Uterus (tissue), 2 donors: ENCODE data around the gene LRBA.

Experiments used
- CTCF ChIP-seq, 4 experiments: fragments of 200-600 bp in 2 of 4; fragments of 450-650 bp in 2 of 4; sonication (generic) in 2 of 4; IDR thresholded peaks; one replicate each; pipeline ENCODE4 v1.5.1; 2016 to 2019; ENCODE audit warnings: antibody characterized with exemption in 4 of 4, mild to moderate bottlenecking in 2 of 4, moderate library complexity in 1 of 4
- POLR2A ChIP-seq, 2 donors: fragments of 450-650 bp; IDR thresholded peaks; one replicate each; pipeline ENCODE4 v1.6.1; 2016; ENCODE audit warnings: antibody characterized with exemption in 2 of 2, mild to moderate bottlenecking in 1 of 2, moderate library complexity in 1 of 2

GRCh38 chr4:150853882-150854281, 161.2 kb downstream of the LRBA start:
- TF ChIP-seq CTCF (IDR thresholded peaks at IDR 0.05) (no peak), POLR2A (IDR thresholded peaks at IDR 0.05) (no peak)
